Mesendoderm (in vitro differentiated cells): ENCODE measurements around the gene QSOX2.
A peak's percentile ranks its signal among the peaks of the same experiment; 100 is the strongest.

Experiments
- DNase-seq: peaks from one replicate; pipeline ENCODE4 v3.0.0; 2013
- H2AK5ac ChIP-seq: 2 replicates; pipeline ENCODE4 v1.6.1; 2013; ENCODE audit warnings: low read length, inconsistent platforms
- H2BK120ac ChIP-seq: 2 replicates; pipeline ENCODE4 v1.6.1; 2013; ENCODE audit warnings: low read depth, mild to moderate bottlenecking, low read length, moderate library complexity, mixed read lengths
- H2BK15ac ChIP-seq: replicated peaks from 2 replicates; pipeline ENCODE4 v1.6.1; 2013; ENCODE audit warnings: low read depth, mild to moderate bottlenecking, moderate library complexity
- H2BK5ac ChIP-seq: 2 replicates; pipeline ENCODE4 v1.6.1; 2013; ENCODE audit warnings: low read length, inconsistent platforms
- H3K18ac ChIP-seq: 2 replicates; pipeline ENCODE4 v1.6.1; 2013; ENCODE audit warnings: mild to moderate bottlenecking, low read length, mixed read lengths
- H3K23ac ChIP-seq: one replicate; pipeline ENCODE4 v1.6.1; 2013; ENCODE audit warnings: low read length
- H3K27ac ChIP-seq: 2 replicates; pipeline ENCODE4 v1.5.1; 2013; ENCODE audit warnings: low read depth, mild to moderate bottlenecking, inconsistent platforms, low read length, moderate library complexity
- H3K27me3 ChIP-seq: 2 replicates; pipeline ENCODE4 v1.6.1; 2013; ENCODE audit warnings: low read length, control low read depth, mild to moderate bottlenecking, inconsistent platforms; ENCODE audit not compliant: insufficient read depth, poor library complexity
- H3K36me3 ChIP-seq: 2 replicates; pipeline ENCODE4 v1.6.1; 2013; ENCODE audit warnings: low read length, inconsistent platforms; ENCODE audit not compliant: control insufficient read depth, insufficient read depth
- H3K4ac ChIP-seq: one replicate; pipeline ENCODE4 v1.6.1; 2013; ENCODE audit warnings: low read depth, mild to moderate bottlenecking, low read length, moderate library complexity
- H3K4me1 ChIP-seq: 2 replicates; pipeline ENCODE4 v1.6.1; 2013; ENCODE audit warnings: low read depth, low read length, inconsistent platforms; ENCODE audit not compliant: control insufficient read depth
- H3K4me2 ChIP-seq: 2 replicates; pipeline ENCODE4 v1.6.1; 2013; ENCODE audit warnings: low read length
- H3K4me3 ChIP-seq: 2 replicates; pipeline ENCODE4 v1.5.1; 2013; ENCODE audit warnings: mild to moderate bottlenecking, low read length
- H3K56ac ChIP-seq: one replicate; pipeline ENCODE4 v1.6.1; 2013; ENCODE audit warnings: low read length
- H3K79me1 ChIP-seq: 2 replicates; pipeline ENCODE4 v1.6.1; 2013; ENCODE audit warnings: low read length, inconsistent platforms
- H3K79me2 ChIP-seq: 2 replicates; pipeline ENCODE4 v1.6.1; 2013; ENCODE audit warnings: mild to moderate bottlenecking, low read length; ENCODE audit not compliant: control insufficient read depth, insufficient read depth
- H3K9ac ChIP-seq: 2 replicates; pipeline ENCODE4 v1.6.1; 2013; ENCODE audit warnings: low read length, inconsistent platforms
- H4K5ac ChIP-seq: one replicate; pipeline ENCODE4 v1.6.1; 2013; ENCODE audit warnings: low read length
- H4K8ac ChIP-seq: one replicate; pipeline ENCODE4 v1.6.1; 2013; ENCODE audit warnings: low read depth, mild to moderate bottlenecking, control low read depth, low read length, moderate library complexity
- WGBS: extraction: QIAGEN DNeasy Blood & Tissue Kit; methylation state at CpG from one replicate; pipeline ENCODE4 v1.1.7; 2013; ENCODE audit warnings: low lambda C conversion rate, missing lambda C conversion rate; ENCODE audit not compliant: insufficient coverage; ENCODE audit errors: extremely low coverage; 5-methylcytosine and 5-hydroxymethylcytosine counted together

QSOX2 gene

GRCh38 chr9:136255896-136256890 is 10.6 kb upstream of the QSOX2 start:
- Histone ChIP-seq H3K9ac (no peak overlapping the region), H2BK120ac (no peak overlapping the region), H2AK5ac (no peak overlapping the region), H4K8ac (no peak overlapping the region), H2BK5ac (no peak overlapping the region), H3K27ac (no peak overlapping the region), H3K23ac (no peak overlapping the region), H3K4me2 (no peak overlapping the region), H3K36me3 (no peaks in the 10 kb centered on the region), H3K18ac (no peak overlapping the region), H3K79me2 (no peaks in the 10 kb centered on the region), H3K4me3 (no peak overlapping the region), H3K56ac (no peak overlapping the region), H3K4ac (no peak overlapping the region), H3K4me1 (no peaks in the 10 kb centered on the region), H4K5ac (no peak overlapping the region), H3K79me1 (no peaks in the 10 kb centered on the region), H2BK15ac (no peak overlapping the region), H3K27me3 (no peaks in the 10 kb centered on the region)
- peak; percentile 30 for DNase-seq
- no CpG with 5 or more reads among the region's 28 CpGs for WGBS

- Histone ChIP-seq H3K27ac (no peak overlapping the region), H3K79me1 (no peaks in the 10 kb centered on the region), H2BK15ac (no peak overlapping the region), H3K4me2 (no peak overlapping the region), H3K27me3 (no peaks in the 10 kb centered on the region), H3K4me1 (no peaks in the 10 kb centered on the region), H3K56ac (no peak overlapping the region), H2BK5ac (no peak overlapping the region), H3K4ac (no peak overlapping the region), H4K5ac (no peak overlapping the region), H3K23ac (no peak overlapping the region), H3K18ac (no peak overlapping the region), H3K9ac (no peak overlapping the region), H3K79me2 (no peaks in the 10 kb centered on the region), H3K4me3 (no peak overlapping the region), H4K8ac (no peak overlapping the region), H2AK5ac (no peak overlapping the region), H2BK120ac (no peak overlapping the region), H3K36me3 (no peaks in the 10 kb centered on the region)
- WGBS, result no CpG with 5 or more reads among the region's 12 CpGs
- no peak for DNase-seq
These were observed 9.5 kb upstream of the QSOX2 start for GRCh38 chr9:136255166-136255538.

- Histone ChIP-seq H2BK5ac (no peak overlapping the region), H3K27ac (no peak overlapping the region), H2BK15ac (no peak overlapping the region), H3K4me1 (no peaks in the 10 kb centered on the region), H3K56ac (no peak overlapping the region), H3K9ac (no peak overlapping the region), H3K18ac (no peak overlapping the region), H3K79me1 (no peaks in the 10 kb centered on the region), H2AK5ac (no peak overlapping the region), H3K79me2 (no peaks in the 10 kb centered on the region), H4K8ac (no peak overlapping the region), H3K27me3 (no peaks in the 10 kb centered on the region), H3K36me3 (no peaks in the 10 kb centered on the region), H3K4me2 (no peak overlapping the region), H3K23ac (no peak overlapping the region), H4K5ac (no peak overlapping the region), H3K4ac (no peak overlapping the region), H2BK120ac (no peak overlapping the region), H3K4me3 (no peak overlapping the region)
- DNase-seq, result no peak
- no CpG with 5 or more reads among the region's 25 CpGs for WGBS
These were observed 9.0 kb upstream of the QSOX2 start for GRCh38 chr9:136254381-136255165.

GRCh38 chr9:136253246-136254130 is 7.9 kb upstream of the QSOX2 start:
- Histone ChIP-seq H3K4me2 (no peak overlapping the region), H4K8ac (no peak overlapping the region), H4K5ac (no peak overlapping the region), H3K79me2 (no peaks in the 10 kb centered on the region), H3K9ac (no peak overlapping the region), H2BK15ac (no peak overlapping the region), H3K36me3 (no peaks in the 10 kb centered on the region), H3K27me3 (no peaks in the 10 kb centered on the region), H3K18ac (no peak overlapping the region), H2AK5ac (no peak overlapping the region), H3K4me1 (no peaks in the 10 kb centered on the region), H3K79me1 (no peaks in the 10 kb centered on the region), H3K56ac (no peak overlapping the region), H3K27ac (no peak overlapping the region), H2BK5ac (no peak overlapping the region), H2BK120ac (no peak overlapping the region), H3K4me3 (no peak overlapping the region), H3K23ac (no peak overlapping the region), H3K4ac (no peak overlapping the region)
- DNase-seq, result no peak
- WGBS, result no CpG with 5 or more reads among the region's 32 CpGs

GRCh38 chr9:136252846-136253245 is 7.2 kb upstream of the QSOX2 start:
- Histone ChIP-seq H2BK15ac (no peak overlapping the region), H3K4me1 (no peaks in the 10 kb centered on the region), H3K4me3 (no peak overlapping the region), H2AK5ac (no peak overlapping the region), H3K4me2 (no peak overlapping the region), H3K4ac (no peak overlapping the region), H3K27ac (no peak overlapping the region), H3K18ac (no peak overlapping the region), H3K9ac (no peak overlapping the region), H3K56ac (no peak overlapping the region), H2BK5ac (no peak overlapping the region), H4K8ac (no peak overlapping the region), H4K5ac (no peak overlapping the region), H3K23ac (no peak overlapping the region), H3K79me2 (no peaks in the 10 kb centered on the region), H3K36me3 (no peaks in the 10 kb centered on the region), H3K27me3 (no peaks in the 10 kb centered on the region), H3K79me1 (no peaks in the 10 kb centered on the region), H2BK120ac (no peak overlapping the region)
- DNase-seq, result no peak
- no CpG with 5 or more reads among the region's 10 CpGs for WGBS
